ENCODE data around the gene YWHAB. TPM values are rescaled to one million over a fixed set of nuclear protein-coding genes. Genes with fewer than 3 reads are reported as not detected.

YWHAB gene
- polyA plus RNA-seq, 1 of the 3 experiments (the other 2 are of a cell fraction), result 84.3 TPM

GRCh38 chr20:44886266-44886651, 754 bp downstream of the YWHAB start:
- CTCF ChIA-PET, result no interaction called here
- Histone ChIP-seq H4K20me1 (ENCODE audit: insufficient read depth) (peaks cover 53% of the 10 kb centered on the region), H3K4me1 (ENCODE audit: control insufficient read depth in 1 of 2, insufficient read depth in 2 of 2, low read depth in 1 of 2, low read length in 1 of 2) (peaks cover 14 to 19% of the 10 kb centered on the region in 2 experiments; a peak in 3 of 4 replicates), H3K9me2 (no peaks in the 10 kb centered on the region), H3K27me3 (ENCODE audit: insufficient read depth) (no peaks in the 10 kb centered on the region), H3K36me3 (replicated peaks in 1 of 2; ENCODE audit: control insufficient read depth in 1 of 2, insufficient read depth in 2 of 2, low read length in 1 of 2) (peaks cover 23 to 26% of the 10 kb centered on the region in 2 experiments), H3K4me3 (ENCODE audit: low read depth in 2 of 2, low read length in 1 of 2) (peak overlapping the region; percentile 90 to 95), H3K79me2 (ENCODE audit: insufficient read depth) (peaks cover 58% of the 10 kb centered on the region), H3F3A (replicated peaks; ENCODE audit: insufficient read depth) (peaks cover 6% of the 10 kb centered on the region), H3K27ac (ENCODE audit: low read depth in 2 of 2, low read length in 1 of 2) (peak overlapping the region; percentile 91 to 95), H3K4me2 (peak overlapping the region; percentile 91), H2AFZ (ENCODE audit: low read depth) (no peak overlapping the region), H3K9ac (peak overlapping the region; percentile 96), H3K9me3 (no peaks in the 10 kb centered on the region)
- WGBS (ENCODE audit: low lambda C conversion rate), result under 1% methylated on average over 8 of the region's 8 CpGs
- no peak for TF ChIP-seq TEAD4 (IDR thresholded peaks at IDR 0.05; ENCODE audit: borderline replicate concordance, insufficient read depth)
- TF ChIP-seq, protein P1, sequence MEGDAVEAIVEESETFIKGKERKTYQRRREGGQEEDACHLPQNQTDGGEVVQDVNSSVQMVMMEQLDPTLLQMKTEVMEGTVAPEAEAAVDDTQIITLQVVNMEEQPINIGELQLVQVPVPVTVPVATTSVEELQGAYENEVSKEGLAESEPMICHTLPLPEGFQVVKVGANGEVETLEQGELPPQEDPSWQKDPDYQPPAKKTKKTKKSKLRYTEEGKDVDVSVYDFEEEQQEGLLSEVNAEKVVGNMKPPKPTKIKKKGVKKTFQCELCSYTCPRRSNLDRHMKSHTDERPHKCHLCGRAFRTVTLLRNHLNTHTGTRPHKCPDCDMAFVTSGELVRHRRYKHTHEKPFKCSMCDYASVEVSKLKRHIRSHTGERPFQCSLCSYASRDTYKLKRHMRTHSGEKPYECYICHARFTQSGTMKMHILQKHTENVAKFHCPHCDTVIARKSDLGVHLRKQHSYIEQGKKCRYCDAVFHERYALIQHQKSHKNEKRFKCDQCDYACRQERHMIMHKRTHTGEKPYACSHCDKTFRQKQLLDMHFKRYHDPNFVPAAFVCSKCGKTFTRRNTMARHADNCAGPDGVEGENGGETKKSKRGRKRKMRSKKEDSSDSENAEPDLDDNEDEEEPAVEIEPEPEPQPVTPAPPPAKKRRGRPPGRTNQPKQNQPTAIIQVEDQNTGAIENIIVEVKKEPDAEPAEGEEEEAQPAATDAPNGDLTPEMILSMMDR (IDR thresholded peaks at IDR 0.05), result no peak
- TF ChIP-seq RCOR1 (IDR thresholded peaks at IDR 0.05; ENCODE audit: low read length), result no peak
- TF ChIP-seq PBX3 (IDR thresholded peaks at IDR 0.05), result no peak
- TF ChIP-seq, protein P2, sequence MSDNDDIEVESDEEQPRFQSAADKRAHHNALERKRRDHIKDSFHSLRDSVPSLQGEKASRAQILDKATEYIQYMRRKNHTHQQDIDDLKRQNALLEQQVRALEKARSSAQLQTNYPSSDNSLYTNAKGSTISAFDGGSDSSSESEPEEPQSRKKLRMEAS (IDR thresholded peaks at IDR 0.05; ENCODE audit: low read depth), result no peak
- no peak for TF ChIP-seq FOXM1 (IDR thresholded peaks at IDR 0.05; ENCODE audit: low read depth)
- TF ChIP-seq EP300 (IDR thresholded peaks at IDR 0.05; ENCODE audit: borderline replicate concordance in 1 of 2, low read depth in 1 of 2, low read length in 1 of 2), result no peak
- no peak for TF ChIP-seq EZH2phosphoT487 (IDR thresholded peaks at IDR 0.05; ENCODE audit: borderline replicate concordance, low read depth)
- TF ChIP-seq, protein P3, sequence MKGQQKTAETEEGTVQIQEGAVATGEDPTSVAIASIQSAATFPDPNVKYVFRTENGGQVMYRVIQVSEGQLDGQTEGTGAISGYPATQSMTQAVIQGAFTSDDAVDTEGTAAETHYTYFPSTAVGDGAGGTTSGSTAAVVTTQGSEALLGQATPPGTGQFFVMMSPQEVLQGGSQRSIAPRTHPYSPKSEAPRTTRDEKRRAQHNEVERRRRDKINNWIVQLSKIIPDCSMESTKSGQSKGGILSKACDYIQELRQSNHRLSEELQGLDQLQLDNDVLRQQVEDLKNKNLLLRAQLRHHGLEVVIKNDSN (IDR thresholded peaks at IDR 0.05; ENCODE audit: borderline replicate concordance, low read depth), result no peak
- TF ChIP-seq MXI1 (IDR thresholded peaks at IDR 0.05; ENCODE audit: low read depth, low read length), result no peak; the same call in 1 of the 2 replicates
- TF ChIP-seq RAD21 (IDR thresholded peaks at IDR 0.05; ENCODE audit: low read length), result no peak
- no peak for TF ChIP-seq SIN3A (IDR thresholded peaks at IDR 0.05; ENCODE audit: borderline replicate concordance, low read depth, low read length)
- no peak for TF ChIP-seq CHD2 (IDR thresholded peaks at IDR 0.05; ENCODE audit: low read length, partially characterized antibody)
- TF ChIP-seq TCF12 (IDR thresholded peaks at IDR 0.05), result no peak
- POLR2A ChIA-PET, result interaction anchor here (1.1 kb wide), 1 partner anchor 80 kb away, joined by 5 read pairs; no protein-coding TSS in a partner anchor
- DNase-seq, result no peak

Data from SK-N-SH (cell line).